DOHH2 (cell line): Measurements from ENCODE around the gene OR52K1.

ENCODE experiments used
- CTCF ChIP-seq: fragments of 200-600 bp; sonication (generic); IDR thresholded peaks from one replicate; pipeline ENCODE4 v1.5.1; 2014; ENCODE audit warnings: antibody characterized with exemption, mild to moderate bottlenecking, low read depth, low read length; ENCODE audit not compliant: poor library complexity, severe bottlenecking
- EZH2phosphoT487 ChIP-seq: fragments of 200-600 bp; sonication (generic); IDR thresholded peaks from 2 replicates; pipeline ENCODE4 v1.6.1; 2017; ENCODE audit warnings: borderline replicate concordance, mild to moderate bottlenecking, antibody characterized with exemption, low read length, moderate library complexity, mixed read lengths

GRCh38 chr11:4495487-4495886 is 13.0 kb downstream of the OR52K1 start:
- no peak for TF ChIP-seq CTCF
- TF ChIP-seq EZH2phosphoT487, result no peak
